HG03025 (cell line): ENCODE results near the gene ST8SIA2.

Experiments used
- ATAC-seq: cut with Tn5 transposase; IDR thresholded peaks from one replicate; pipeline ENCODE4 v1.9.1; 2021; ENCODE audit warnings: mild to moderate bottlenecking, moderate library complexity; ENCODE audit not compliant: unreplicated experiment, low FRiP score

ST8SIA2 gene, protein sequence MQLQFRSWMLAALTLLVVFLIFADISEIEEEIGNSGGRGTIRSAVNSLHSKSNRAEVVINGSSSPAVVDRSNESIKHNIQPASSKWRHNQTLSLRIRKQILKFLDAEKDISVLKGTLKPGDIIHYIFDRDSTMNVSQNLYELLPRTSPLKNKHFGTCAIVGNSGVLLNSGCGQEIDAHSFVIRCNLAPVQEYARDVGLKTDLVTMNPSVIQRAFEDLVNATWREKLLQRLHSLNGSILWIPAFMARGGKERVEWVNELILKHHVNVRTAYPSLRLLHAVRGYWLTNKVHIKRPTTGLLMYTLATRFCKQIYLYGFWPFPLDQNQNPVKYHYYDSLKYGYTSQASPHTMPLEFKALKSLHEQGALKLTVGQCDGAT

GRCh38 chr15:92393071-92393979 lies at the start of gene ST8SIA2:
Gene ST8SIA2 (plus strand): TSS chr15:92393881. CDS start chr15:92394065, 184 bp downstream.
- ATAC-seq: no peak

DNA sequence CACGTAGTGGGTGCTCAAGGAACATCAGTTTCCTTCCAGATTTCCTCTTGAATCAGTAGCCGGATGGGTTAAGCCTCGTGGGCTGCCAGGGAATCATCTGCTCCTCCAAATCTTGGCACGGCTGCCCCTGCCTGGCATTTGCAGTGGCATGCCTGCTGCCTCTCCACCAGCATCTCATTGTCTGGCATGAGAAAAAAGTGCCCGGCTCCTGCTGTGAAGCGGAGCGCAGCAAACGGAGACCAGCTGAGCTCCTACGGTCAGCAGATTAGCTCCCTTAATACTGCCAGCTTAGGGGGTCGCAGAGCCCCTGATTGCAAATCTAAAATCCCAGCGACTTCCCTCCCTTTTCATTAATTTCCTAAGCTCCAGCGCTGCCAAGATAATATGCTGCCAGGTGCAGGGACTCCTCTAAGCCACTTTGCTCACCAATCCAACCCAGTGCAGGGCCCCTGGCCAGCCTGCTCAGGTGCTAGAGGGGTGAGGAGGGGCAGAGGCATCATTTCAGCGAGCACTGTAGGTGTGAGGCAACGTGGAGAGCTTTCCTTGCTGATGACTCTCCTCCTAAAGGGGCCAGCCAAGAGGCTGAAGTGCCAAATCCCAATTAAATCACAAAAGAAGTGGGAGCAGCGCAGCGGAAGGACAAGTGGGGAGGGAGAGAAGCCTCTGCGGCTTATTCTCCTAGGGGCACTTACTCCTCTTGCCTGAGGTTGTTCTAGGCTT lies 49.6 kb upstream of the ST8SIA2 start:
- ATAC-seq: no peak

DNA sequence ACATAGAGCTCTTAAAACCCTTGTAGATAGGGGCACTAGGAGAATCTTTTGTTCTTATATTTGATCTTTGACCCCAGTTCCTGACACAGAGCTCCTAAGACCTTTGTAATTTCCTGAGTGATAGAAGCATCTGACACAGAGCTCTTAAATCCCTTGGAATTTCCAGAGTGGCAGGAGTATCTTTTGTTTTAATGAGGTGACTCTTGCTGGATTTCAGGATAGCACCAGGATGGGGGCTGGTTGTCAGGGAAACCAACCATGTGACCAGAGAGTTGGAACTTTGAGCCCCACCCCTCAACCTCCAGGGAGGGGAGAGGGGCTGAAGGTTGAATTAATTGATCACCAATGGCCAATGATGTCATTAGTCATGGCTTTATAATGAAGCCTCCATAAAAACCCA lies 47.6 kb upstream of the ST8SIA2 start:
- ATAC-seq: no peak

DNA sequence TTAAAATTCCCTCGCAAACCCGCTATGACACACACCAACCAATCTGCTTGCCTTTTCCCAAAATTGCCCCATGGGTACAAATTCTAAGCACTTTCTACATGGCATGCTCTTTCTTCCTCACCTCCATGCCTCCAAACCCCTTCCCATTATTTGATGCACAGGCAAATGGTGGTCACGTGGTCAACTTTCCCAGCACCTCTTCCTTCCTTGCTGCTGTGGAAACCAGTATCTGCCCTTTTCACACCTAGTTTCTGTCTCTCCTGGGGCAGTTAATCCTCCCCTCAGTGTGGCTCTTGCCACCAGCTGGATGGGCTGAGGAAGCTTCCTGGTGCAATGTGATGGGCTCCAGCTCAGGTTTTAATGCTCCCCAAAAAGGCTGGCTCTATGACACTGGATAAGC lies 38.4 kb upstream of the ST8SIA2 start:
- ATAC-seq: no peak

DNA sequence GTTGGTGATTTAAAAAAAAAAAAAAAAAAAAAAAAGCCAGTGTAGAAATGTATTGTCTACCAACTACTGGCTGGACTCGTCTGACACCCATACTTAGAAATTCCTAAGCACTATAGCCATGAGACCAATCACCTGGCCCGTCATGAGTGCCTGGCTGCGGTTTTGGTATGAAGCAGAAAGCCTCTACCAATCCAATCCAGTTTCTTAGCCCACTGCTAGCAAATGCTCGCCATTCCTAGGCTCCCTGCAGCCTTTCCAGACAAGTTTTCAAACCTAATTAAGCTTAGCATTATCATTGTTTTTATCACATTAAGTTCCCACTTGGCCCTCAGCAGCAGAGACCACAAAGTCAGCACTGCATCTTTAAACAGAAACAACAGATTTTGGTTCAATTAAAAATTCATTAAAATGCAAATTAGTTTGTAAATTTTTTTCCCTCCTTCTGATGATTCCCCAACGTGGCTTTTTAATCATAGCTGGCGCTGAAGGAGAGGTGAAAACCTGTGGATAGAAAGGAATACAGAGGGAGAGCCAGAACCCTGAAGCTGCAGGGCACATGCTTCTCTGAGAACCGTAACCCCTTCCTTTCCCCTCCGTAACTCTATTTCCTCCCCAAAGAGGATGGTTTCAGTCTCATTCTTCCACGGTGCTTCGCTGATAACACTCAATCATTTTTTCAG lies 32.2 kb upstream of the ST8SIA2 start:
- ATAC-seq: no peak

DNA sequence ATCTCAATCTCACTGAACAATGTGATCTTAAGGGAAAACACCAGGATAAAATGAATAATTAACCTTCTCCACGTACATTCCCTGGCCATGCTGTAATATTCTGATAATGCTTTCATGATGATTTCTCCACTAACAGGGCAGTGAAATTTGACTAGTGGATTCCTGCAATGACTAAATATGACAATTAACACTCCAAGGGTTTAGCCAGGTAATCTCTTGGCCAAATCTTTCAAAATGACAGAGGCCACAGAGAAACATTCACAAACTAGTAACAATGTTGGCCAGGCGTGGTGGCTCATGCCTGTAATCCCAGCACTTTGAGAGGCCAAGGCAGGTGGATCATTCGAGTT lies 31.7 kb upstream of the ST8SIA2 start:
- no peak for ATAC-seq

DNA sequence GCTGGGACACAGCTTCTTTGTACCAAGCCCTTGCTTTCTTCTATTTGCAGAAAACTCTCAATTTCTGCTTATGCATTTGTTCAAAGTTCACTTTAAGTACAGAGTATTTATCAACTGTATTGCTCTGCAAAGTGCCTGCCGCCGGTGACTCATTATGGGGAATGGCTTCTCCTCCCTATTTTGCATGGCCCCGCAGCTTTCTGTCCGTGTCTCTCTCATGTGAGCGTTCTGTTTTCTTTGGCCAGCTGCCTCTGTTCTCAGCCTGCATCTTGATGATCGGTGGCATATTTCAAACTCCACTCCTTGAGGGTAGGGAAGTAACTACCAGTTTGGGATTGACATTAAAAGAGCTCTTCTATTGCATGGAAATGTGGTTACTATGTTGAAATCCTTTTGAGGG lies 28.6 kb upstream of the ST8SIA2 start:
- ATAC-seq: no peak

DNA sequence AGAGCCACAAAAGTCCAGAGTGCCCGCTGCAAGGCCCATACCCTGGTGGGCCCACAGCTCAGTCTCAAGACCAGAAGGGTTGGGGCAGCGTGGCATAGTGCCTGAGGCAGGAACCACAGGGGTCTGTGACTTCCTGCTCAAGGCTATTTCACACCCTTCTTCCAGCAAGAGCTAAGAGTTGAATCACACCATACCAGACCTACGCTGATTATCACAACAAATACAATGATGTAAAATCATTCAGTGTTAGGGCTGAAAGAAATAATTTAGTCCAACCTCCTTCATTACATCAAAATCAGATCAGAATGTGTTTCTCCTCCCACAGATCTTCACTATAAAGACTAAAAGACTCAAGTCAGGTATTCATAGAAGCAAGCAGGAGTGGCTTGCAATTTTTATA lies 27.8 kb upstream of the ST8SIA2 start:
- no peak for ATAC-seq

- ATAC-seq: no peak
Measured at GRCh38 chr15:92366381-92366780, 27.3 kb upstream of the ST8SIA2 start.

DNA sequence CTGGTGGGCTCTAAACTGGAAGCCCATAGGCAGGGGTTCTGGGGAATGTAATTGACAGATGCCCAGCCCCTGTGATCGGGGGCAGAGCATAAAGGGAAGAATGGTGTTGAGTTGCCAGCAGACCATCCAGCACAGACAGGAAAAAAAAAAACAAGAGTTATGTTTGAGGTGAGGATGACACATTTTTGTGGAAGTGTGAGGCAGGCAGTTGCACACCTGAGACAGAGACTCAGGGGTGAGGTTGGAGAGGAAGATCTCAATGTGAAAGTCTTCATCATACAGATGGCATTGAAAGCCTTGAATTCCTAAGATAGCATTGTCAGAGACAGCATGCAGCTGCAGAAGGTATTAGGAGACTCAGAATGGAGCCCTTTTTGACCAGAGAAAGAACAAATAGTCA lies 18.6 kb upstream of the ST8SIA2 start:
- no peak for ATAC-seq

DNA sequence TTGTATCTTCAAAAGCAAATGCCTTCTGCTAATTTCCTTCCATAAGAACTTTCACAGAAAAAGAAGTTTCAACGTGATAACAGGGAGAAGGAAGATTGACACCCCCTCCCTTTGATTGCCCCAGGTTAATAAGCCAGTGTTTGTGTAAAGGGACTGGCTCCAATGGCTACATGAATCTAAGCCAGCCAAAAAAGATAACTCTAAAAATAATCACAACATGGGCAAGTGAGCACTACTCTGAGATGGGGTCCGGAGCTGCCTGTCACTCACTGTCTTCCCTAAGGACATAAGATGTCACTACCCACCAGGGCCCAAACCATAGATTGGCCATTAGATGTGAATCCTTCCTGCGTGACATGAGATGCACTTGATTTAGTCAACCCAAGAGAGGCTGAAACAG lies 17.6 kb upstream of the ST8SIA2 start:
- no peak for ATAC-seq

- ATAC-seq: no peak
Measured at GRCh38 chr15:92377083-92377789, 16.4 kb upstream of the ST8SIA2 start.

DNA sequence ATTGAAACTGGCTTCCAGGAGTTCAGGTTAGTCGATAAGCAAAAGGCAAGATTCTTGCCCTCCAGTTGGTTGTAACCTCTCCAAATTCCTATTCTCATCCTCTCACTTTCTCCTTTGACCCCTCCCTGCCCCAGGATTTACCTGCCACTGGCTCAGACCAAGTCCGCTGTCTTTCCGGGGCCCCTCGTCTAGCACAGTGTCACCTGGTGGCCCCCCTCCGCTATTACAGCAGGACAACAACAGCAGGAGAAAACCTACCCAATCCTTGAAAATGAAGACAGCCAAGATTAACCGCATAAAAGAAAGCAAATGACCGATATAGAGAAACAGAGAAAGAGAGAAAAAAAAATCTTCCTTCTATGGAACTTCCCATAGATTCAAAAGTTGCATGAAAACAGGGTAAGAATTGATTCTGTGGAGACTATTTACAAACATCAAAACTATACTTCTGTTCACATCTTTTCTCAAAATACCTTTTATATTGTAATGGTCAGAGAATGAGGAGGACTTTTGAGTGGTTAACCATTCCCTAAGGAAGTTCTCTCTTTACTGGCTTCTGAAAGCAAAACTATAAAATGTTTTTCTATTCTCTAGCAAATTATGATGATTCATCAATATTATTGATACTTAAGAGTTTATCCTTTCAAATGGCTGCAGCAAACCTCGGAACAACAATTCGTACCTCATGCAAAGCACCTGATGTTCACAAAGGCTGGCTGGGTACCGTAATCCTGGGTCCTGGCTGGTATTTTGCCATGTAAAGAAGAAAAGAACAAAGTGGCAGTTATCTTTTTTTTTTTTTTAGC lies 10.0 kb upstream of the ST8SIA2 start:
- ATAC-seq: no peak

GRCh38 chr15:92384381-92384780 lies 9.3 kb upstream of the ST8SIA2 start:
- no peak for ATAC-seq

- ATAC-seq: no peak
Measured at GRCh38 chr15:92385096-92385495, 8.6 kb upstream of the ST8SIA2 start.

- no peak for ATAC-seq
Measured at GRCh38 chr15:92391640-92392039, 2.0 kb upstream of the ST8SIA2 start.

DNA sequence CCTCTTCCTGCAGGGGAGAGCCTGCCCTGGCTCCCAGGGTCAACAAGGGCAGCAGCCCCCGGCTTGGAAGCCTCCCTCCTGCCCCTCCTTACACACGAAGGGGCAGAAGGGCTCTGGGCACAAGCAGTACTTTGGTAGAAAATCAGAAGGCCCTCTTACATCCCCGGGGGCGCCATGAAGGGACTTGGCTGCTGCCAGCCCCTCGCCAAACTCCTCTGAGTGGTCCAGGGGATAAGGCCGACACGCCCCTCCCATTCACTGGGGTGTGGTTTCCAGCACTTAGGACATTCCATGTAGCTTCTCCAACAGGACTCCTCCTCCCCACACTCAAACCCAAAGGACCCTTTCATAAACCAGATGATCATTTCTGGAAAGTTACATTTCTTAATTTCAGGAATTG lies 1.2 kb upstream of the ST8SIA2 start:
- no peak for ATAC-seq

GRCh38 chr15:92393980-92394308 lies 263 bp downstream of the ST8SIA2 start:
- ATAC-seq: no peak
